Posterior cingulate gyrus (tissue), 11 donors: Measurements from ENCODE around the gene CTBP1.

Source experiments
- DNase-seq, 10 donors: peaks; one replicate each; pipeline versions ENCODE4 v3.0.0 to v3.0.0-alpha.2; 2020 to 2021; ENCODE audit warnings: mixed read lengths in 3 of 10
- intact Hi-C: fragments of 100-400 bp; cut with DNase I; formaldehyde crosslinking; loops from one replicate; pipeline ENCODE4 v1.15.1; 2023

The CTBP1 gene

DNA sequence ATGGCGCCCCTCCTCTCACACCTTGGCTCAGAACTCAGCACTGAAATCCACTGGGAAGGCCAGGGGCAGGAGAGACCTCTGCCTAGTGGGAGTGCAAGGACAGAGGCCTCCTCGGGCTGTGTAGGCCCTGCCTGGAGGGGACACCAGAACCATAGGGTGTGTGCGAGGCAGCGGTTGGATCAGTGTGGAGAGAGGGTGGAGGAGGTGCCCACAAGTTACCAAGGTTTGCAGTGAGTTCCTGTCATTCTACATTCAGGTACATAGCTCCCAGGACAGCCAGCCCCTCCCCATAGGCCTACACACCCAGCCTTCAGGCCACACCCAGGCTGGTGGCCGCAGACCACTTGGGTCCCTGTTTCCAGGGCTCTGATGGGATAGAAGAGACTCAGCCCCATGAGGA is 57.3 kb downstream of the CTBP1 start:
- intact Hi-C loops = no loop called here
- peak in 3 of 10 donors; percentile 8 to 12 (median 8) for DNase-seq

DNA sequence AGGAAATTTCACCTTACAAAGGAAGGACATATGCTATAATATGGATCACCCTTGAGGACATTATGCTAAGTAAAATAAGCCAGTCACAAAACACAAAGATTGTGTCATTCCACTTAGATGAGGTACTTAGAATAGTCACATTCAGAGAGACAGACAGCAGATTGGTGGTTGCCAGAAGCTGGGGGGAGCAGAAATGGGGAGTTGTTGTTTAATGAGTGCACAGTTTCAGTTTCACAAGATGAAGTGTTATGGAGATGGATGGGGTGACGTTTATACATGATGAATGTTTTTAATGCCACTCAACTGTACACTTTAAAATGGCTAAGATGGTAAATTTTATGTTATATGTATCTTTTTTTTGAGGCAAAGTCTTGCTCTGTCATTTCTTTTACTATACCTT is 61.7 kb downstream of the CTBP1 start:
- intact Hi-C loops = no loop called here
- DNase-seq = peak in 1 of 10 donors; percentile 13

DNA sequence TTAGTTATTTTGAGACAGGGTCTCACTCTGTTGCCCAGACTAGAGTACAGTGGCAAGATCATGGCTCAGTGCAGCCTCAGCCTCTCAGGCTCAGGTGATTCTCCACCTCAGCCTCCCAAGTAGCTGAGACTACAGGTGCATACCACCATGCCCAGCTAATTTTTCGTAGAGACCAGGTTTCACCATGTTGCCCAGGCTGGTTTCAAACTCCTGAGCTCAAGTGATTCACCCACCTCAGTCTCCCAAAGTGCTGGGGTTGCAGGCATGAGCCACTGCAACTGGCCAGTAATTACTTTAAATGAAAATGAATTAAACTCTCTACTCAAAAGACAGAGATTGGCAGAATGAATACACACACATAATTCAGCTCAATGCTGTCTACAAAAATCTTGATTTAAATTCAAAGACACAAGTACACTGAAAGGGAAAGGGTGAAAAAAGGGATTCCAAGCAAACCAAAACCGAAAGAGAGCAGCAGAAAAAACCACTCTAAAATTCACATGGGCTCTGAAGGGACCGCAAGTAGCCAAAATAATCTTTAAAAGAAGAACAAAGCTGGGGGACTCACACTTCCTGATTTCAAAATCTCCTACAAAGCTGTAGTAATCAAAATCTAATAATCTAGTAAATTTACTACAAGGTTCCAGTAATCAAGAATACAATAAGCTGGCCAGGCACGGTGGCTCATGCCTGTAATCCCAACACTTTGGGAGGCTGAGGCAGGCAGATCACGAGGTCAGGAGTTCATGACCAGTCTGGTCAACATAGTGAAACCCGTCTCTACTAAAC is 64.8 kb downstream of the CTBP1 start:
- intact Hi-C loops = no loop called here
- peak in 1 of 10 donors; percentile 13 for DNase-seq

DNA sequence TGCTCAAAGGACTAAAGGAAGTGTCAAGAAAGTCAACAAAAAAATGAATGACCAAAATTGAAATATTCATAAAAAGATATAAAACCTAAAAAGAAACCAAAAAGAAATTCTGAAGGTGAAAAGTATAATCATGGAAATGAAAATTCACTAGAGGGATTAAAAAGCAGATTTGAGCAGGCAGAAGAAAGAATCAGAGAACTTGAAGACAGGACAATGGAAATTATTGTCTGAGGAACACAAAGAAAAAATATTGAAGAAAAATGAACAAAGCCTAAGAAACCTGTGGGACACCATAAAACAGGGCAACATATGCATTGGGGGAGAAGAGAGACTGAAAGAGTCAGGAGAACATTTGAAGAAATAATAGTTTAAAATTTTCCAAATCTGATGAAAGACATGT is 66.6 kb downstream of the CTBP1 start:
- DNase-seq = no peak
- intact Hi-C loops = no loop called here

DNA sequence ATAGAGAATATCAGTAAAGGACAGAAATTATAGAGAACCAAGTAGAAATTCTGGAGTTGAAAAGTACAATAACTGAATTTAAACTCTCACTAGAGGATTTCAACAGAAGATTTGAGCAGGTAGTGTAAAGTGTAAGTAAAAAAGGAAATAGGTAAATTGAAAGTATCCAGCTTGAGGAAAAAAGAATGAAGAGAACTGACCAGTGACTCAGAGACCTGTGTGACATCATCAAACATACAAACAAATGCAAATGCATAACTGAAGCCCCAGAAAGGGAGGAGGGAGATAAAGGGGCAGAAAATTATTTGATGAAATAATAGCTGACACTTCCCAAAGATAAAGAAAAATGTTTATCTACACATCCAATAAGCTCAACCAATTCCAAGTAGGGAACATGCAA is 68.3 kb downstream of the CTBP1 start:
- intact Hi-C loops = no loop called here

DNA sequence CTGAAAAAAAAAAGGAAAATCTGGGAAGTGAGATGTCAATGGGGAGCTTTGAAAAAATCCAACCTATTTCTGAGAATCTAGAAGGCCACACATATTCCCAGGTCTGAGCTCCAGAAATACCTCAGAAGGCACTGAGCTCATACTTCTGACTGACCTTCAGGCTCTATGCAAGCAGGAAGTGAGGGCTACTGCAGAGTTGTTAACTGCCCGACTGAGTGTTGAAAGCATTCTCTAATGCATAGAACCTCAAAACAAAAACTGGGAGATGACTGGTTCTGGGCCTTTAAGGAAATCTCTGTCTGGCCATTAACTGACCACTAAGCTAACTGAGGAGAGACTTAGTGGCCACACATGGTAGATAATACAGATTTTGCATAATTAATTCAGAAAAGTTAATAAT is 69.0 kb downstream of the CTBP1 start:
- intact Hi-C loops = no loop called here
- no peak for DNase-seq

More for the DNA sequence above, 68.3 kb downstream of the CTBP1 start:
- DNase-seq = no peak

DNA sequence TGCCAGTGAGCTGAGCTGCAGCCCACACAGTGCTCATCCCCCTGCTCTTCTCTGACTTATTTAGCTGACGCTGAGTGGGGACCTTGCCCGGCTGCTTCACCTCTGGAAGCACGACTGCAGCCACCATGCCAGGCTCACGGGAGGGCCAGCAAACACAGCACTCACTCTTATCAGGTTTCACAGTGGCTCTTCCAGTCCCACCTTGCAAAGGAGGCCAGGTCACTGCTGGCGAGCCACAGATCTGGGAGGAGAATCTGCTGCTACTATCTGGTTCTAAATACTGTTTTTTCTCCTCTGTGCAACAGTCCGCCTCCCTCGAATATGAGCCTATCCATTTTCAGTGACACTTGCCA is 69.9 kb downstream of the CTBP1 start:
- intact Hi-C loops = no loop called here
- DNase-seq = no peak

DNA sequence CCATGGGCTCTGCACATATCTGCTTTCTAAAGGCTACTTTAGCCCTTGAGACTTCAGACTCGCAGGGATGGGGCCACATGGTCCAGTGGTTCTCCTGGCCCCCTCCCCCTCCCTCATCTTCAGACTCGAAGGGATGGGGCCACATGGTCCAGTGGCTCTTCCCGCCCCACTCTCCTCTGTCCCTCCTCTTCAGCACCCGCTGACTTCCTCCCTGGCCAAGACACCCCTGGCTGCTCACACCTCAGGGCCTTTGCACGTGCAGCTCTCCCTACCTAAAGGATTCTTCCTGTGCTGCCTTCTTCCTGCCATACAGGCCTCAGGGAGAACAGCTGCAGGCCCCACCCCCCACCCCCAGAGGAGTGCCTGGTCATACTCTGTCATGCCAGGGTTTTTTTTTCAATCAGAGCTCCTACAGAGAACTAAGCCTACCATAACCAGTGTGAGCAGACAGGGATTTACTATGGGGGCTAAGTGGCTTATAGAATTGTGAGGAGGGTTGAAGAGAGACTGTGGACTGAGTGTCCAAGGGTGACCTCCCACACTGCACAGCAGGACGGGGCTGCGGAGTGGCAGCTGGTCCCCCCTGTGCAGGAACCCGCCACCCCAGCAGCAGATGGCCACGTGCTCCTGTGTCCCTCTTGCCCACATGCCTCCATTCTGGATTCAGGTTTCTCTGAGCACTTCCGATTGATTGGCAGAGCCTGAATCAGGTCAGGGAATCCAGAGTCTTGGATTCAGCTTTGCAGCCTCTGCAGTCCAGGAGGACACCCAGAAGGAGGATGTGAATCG is 70.4 kb downstream of the CTBP1 start:
- peak in 1 of 10 donors; percentile 39 for DNase-seq
- intact Hi-C loops = no loop called here

DNA sequence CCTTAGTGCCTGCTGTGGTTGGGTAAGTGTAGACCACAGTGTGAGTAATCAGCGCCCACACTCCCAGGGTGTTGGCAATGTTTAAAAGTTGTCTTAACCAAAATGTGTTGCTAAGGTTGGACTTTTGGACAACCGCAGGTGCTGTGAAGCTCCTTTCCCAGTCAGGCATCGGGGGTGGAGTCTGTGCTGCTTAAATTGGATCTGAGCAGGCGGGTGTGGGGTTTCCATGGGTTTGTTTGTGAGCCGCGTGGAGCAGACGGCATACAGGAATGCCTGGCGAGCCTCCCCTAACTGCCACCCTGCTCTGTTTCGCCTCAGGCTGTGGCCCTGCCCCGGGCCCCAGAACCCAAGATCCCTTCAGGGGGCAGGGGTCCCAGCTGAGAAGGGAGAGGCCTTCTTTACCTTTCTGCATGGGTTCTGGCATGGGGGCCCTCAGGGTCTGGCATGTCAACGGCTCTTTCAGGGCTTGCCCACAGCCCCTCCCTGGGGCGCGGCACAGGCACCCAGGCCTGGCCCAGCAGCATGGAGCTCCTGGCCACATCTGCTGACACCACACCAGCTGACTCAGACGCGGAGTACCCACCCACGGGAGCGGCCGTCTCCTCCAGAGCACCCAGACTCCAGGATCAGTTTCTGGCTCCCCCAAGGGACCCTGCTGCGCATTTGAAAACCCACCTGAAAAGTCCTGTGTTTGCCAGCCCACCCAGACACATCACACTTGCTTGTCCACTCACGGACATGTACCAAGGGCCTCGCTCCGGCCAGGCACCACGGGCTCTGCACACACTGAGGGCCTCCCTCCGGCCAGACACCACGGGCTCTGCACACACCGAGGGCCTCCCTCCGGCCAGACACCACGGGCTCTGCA is 71.4 kb downstream of the CTBP1 start:
- intact Hi-C loops = no loop called here
- peak in 4 of 10 donors; percentile 60 to 87 (median 84) for DNase-seq

DNA sequence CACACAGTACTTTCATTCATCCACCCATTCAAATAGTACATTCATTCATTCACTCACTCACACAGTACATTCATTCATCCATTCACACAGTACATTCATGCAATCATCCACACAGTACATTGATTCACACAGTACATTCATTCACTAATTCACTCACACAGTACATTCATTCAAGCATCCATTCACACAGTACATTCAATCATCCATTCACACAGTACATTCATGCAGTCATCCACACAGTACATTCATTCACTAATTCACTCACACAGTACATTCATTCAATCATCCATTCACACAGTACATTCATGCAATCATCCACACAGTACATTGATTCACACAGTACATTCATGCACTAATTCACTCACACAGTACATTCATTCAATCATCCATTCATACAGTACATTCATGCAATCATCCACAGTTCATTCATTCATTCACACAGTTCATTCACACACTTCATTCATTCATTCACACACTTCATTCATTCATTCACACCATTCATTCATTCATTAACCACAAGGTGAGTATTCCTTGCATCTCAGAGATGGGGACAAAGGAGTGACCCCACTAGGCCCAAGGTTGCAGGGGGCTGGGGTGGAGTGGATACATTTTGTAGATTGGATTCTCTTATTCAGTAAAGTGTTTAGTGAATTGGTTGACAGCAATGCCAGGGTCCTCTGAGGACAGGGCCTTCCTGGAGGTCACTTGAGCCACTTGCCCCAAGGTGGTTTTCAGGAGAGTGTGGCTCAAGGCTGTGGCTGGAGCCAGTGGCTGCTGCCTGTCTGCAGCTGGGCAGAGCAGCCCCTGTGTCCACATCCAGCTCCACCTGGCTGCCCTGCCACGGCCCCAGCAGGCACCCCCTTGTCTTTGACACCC is 72.3 kb downstream of the CTBP1 start:
- intact Hi-C loops = no loop called here
- no peak for DNase-seq

DNA sequence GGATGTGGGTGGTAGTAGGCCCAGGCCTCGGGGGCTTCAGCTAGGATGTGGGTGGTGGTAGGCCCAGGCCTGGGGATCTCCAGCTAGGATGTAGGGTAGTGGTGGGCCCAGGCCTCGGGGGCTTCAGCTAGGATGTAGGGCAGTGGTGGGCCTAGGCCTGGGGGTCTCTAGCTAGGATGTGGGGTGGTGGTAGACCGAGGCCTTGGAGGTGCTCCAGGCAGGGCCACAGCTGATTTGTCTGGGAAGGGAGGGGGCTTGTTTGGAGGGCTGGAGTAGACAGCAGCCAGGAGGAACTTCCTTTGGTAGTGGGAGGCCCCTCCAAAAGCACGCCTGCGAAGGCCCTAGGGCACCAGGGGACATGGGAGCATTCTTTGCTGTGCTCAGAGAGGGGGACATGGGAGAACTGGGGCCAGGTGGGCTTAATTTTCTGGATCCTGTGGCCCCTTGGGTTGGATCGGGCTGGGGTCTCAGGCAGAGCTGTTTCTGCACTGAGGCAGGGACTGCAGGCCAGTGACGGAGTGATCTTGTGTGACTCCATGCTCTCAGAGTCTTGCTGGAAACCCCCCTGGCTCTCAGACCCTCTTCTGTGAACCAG is 73.2 kb downstream of the CTBP1 start:
- intact Hi-C loops = no loop called here
- peak in 1 of 10 donors; percentile 42 for DNase-seq

DNA sequence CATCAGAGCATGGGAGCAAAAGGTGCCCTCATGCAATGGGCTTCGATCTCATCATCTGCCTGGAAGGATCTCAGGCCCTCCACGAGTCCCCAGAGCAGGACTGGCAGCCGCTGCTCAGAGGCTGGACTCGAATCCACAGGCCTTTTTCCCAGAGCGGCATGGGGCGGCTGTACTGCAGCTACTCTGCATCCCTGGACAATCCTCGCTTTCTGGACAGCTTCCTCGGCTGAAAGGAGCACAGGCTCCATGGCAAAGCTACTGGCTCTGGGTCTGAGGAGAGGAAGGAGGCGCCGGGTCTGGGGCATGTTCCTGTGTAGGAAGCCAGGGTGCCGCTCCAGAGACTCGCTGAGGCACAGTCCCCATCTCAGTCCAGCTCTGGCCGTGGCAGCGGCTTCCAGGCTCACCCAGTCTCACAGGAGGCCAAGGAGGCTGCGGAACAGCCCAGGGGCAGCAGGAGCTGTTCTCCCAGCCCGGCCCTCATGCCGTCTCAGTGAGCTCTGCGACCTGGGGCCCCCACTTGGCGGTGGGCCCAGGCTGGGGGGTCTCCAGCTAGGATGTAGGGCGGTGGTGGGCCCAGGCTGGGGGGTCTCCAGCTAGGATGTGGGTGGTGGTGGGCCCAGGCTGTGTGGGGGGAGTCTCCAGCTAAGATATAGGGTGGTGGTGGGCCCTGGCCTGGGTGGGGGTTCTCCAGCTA is 73.8 kb downstream of the CTBP1 start:
- DNase-seq = peak in 3 of 10 donors; percentile 54 to 76 (median 70)
- intact Hi-C loops = no loop called here

DNA sequence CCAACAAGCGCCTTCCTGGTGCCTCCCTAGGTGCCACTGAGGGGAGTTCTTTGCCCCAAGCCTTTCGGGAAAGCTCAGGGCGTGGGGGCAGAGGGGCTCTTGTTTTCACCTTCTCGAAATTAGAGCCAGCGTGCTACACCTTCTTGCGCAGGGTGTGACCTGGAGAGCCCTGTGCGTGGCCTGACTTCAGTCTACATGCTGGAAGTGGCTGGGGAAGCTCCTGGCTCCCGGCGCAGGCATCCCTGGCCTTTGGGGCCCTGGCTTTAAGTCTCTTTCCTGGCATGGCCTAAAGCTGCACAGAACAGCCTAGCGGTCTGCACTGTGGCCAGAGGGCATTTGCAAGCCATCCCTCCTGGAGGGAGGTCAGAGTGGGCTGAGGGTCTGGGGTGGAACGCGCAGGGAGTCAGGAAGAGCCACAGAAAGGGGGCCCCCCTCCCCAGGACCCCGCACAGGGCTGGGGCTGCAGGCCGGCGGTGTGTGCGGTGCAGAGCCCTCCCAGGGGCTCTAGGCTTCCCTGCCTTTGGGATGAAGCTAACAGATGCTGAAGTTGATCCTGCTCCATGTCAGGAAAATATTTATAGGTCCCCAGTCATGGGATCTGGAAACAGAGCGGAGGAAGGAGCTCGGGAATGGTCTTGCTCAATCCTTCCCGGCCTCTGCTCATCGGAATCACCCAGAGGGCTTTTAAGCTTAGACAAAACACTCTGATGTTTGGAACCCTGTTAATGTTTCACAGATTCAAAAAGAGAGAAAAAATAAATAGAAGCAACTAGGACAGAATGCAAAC is 75.8 kb downstream of the CTBP1 start:
- intact Hi-C loops = no loop called here
- peak in 2 of 10 donors; percentile 58 to 71 for DNase-seq

DNA sequence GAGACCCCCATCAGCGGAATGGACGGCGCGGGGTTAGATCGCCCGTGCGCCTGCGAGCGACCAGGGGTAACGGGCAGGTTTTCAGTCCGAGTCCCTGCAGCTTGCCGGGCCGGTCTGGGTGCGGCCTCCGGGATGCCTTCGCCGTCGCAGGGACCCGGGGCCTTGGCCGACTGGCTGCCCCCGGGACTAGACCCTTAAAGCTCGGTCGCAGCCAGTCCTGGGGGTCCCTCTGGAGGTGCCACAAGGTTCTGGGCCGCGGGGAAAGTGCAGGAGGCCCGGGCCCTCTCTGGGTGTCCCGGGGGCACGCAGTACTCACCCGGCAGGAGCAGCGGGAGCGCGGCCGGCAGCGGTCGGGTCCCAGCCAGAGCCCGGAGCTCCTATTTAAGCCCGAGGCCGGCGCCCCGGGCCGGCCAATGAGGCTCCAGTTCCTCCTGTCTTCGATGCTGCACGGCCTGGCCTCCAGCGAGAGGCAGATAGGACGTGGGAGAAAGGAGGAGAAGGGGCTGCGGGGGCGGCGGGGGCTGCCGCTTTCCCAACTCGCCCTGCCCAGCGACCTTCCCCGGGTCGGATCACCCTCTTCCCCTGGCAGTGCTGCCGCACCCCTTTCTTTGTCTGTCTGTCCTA is 76.6 kb downstream of the CTBP1 start, which contains the start of gene SPON2:
Gene SPON2 (minus strand): TSS at position 356 of the 624 bp plus-strand sequence.
- DNase-seq = peak in 2 of 10 donors; percentile 69 to 70
- intact Hi-C loops = no loop called here

DNA sequence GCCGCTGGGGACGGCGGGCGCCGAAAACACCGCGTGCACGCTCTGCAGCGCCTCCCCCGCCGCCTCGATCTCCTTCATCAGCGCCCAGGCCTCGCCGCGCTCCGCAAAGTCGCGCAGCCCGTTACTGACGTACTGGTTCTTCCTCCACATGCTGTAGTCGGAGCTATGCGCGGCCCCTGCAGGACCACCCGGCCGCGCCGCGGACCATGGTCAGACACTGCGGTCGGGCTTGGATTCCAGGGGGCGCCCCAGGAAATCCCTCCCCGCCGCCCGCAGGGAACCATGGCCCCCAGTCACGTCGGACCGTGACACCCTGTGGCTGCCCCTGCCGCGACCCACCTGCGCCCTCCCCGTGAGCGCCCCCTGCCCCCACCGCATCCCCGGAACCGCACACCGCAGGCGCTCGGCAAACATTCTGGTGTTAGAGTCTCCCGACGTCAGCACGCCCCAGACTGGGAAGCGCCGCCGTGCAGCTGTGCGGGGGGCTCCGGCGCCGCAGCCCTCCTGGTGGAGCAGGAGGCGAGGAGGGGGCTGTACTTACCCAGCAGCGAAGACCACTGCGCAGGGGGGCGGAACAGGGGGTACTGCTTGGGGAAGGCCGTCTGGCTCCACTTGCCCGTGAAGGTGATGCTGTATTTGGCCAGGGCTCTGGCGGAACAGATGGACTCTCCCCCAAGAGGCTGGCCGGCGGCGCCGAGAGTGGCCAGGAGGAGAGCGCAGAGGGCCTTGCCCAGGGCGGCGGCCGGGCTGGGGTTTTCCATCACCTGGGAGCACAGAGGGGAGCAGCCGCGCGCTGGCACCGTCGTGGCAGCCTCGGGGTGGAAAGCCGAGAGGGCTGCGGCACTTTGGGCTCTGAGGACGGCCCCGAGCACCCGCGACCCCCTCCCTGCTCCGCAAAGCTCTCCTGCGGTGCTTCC is 77.4 kb downstream of the CTBP1 start:
- peak in 3 of 10 donors; percentile 72 to 77 (median 76) for DNase-seq
- intact Hi-C loops = no loop called here

DNA sequence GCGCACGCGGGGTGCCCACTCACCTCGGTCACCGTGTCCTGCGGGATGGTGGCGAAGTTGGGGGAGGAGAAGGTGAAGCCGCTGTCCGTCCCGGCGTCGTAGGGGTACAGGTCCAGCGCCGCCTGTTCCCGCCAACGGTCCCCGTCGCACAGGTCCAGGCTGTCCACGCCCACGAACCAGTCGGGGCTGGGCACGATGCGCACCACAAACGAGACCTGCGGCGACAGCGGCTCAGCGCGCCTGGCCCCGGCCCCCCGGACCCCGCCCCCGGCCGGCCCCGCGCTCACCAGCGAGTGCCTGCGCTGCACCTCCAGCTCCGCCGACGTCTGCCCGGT is 78.0 kb downstream of the CTBP1 start:
- DNase-seq = peak in 1 of 10 donors; percentile 52
- intact Hi-C loops = no loop called here
